GM18873 (cell line): ENCODE measurements around the gene HS3ST5.

Source experiments
- ATAC-seq: cut with Tn5 transposase; IDR thresholded peaks from one replicate; pipeline ENCODE4 v1.9.1; 2021; ENCODE audit warnings: mild to moderate bottlenecking, moderate library complexity, moderate number of reproducible peaks; ENCODE audit not compliant: unreplicated experiment, low FRiP score

The HS3ST5 gene, protein sequence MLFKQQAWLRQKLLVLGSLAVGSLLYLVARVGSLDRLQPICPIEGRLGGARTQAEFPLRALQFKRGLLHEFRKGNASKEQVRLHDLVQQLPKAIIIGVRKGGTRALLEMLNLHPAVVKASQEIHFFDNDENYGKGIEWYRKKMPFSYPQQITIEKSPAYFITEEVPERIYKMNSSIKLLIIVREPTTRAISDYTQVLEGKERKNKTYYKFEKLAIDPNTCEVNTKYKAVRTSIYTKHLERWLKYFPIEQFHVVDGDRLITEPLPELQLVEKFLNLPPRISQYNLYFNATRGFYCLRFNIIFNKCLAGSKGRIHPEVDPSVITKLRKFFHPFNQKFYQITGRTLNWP

GRCh38 chr6:114342826-114343781 is at the start of gene HS3ST5:
TSS of gene HS3ST5 (minus strand) at chr6:114343023. CDS start at chr6:114062845, 280,178 bp downstream.
- ATAC-seq = no peak

- ATAC-seq = no peak
Measured at GRCh38 chr6:114390176-114390575, 47.4 kb upstream of the HS3ST5 start.

DNA sequence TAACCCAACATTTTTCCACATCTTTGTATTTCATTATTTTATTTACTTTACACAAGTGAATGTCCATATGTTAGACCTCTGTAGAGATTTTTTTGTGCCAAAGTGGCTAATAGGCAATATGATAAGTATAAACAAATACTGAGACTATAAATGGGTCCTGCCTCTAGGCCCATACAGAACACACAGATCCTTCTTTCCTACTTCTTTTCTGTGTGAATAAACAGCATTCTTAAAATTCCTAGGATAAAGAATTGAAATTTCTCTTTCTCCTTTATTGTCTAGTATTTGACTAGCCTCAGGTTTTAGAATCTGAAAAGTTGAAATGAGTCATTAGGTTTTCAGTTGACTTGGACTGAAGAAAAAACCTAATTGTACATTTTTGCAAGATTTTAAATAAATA is 46.3 kb upstream of the HS3ST5 start:
- no peak for ATAC-seq

DNA sequence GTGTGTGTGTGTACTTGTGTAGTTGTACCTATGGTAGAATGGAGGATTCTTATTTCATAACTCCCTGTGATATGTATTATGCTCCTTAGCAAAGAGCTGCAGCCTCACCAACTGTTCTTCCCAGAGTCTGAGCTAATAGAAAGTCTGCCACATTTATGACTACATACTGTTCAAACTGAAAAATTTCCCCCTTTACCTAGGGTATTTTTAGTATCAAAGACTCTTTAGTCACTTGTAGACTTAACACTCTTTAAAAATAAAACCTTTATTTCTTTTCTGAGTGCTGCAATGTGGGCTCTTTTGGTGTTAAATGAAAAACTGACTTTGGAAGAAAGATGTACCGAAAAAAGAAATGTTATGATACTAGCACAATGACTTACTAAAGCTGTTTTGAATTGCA is 39.6 kb upstream of the HS3ST5 start:
- ATAC-seq = no peak

DNA sequence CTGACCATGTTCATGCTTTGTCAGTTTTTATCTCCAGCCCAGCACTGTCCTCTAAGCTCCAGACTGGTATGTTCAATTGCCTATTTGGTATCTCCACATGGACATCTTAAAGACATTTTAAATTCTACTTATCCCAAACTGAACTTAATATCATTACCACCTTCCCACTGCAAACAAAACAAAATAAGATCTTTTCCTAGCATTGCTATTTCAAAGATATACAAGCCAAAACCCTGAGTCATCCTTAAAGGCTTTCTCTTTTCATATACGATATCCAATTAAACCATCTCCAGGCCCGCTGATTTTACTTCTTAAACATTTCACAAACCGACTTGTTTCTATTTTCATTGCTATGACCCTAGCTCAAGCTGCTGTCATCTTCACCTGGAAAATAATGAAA is 35.1 kb upstream of the HS3ST5 start:
- no peak for ATAC-seq

- no peak for ATAC-seq
Measured at GRCh38 chr6:114376611-114377175, 33.9 kb upstream of the HS3ST5 start.

DNA sequence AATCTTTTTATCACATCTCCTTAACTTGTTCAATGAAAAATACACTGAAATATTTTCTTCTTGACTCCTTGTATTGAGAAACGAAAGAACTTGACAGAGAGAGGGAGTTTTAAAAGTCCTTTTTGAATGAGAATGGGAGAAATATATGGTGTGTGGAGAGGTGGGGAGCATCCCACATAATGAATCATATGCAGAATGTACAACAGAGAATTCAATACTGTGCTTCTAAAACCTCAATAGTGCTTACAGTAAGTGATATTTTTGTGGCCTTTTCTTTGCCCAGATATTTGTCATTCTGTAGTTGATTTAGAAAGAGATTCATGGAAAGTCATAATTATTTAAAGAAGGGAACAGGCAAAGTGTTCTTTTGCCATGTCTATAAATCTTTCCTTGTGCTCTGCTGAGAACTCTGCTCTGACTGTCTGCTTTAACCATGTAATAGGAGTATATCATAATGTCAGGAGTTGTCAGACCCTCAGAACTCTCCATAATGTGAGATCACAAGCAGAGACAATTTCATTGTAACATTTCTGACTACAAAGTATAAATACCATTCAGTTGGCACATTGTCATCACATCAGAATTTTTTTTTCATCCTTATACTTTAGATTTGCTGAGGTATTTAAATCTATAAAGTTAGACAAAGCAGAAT is 32.8 kb upstream of the HS3ST5 start:
- no peak for ATAC-seq

GRCh38 chr6:114367315-114367961 is 24.6 kb upstream of the HS3ST5 start:
- ATAC-seq = no peak

DNA sequence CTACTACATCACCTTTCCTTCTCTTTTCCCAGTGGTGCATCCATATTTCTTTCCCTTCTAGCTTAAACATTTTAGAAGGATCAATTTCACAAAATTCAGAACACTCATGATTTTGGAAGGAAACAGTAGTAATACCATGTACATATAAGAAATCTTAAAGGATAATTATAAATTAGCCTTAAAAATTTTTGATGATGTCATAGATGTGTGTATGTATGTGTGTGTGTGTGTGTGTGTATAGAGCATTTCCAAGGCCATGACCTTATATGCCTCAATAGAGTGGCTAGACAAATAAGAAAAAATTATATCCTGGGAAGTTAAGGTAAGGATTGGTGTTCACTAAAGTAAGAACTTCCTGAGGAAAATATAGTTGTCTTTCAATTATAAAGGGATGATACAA is 24.1 kb upstream of the HS3ST5 start:
- ATAC-seq = no peak

GRCh38 chr6:114364301-114364700 is 21.5 kb upstream of the HS3ST5 start:
- no peak for ATAC-seq

DNA sequence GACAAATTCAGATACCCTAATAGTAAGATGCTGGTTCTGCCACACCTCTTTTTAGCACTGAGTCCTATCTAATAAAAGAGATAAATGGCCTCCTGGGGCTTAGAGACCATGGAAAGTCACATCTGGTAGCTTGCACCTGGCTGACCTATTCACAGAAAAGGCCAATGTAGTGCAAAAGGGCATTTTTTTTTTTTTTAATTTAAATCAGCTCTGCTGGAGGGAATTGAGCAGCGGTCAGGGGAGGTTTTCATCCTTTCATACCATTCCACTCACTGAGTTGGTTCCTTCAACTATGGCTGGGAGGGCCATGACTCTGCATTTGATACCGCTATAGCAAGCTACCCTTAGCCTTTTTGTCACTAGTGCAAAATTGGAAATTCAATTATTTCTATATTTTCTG is 20.1 kb upstream of the HS3ST5 start:
- no peak for ATAC-seq

DNA sequence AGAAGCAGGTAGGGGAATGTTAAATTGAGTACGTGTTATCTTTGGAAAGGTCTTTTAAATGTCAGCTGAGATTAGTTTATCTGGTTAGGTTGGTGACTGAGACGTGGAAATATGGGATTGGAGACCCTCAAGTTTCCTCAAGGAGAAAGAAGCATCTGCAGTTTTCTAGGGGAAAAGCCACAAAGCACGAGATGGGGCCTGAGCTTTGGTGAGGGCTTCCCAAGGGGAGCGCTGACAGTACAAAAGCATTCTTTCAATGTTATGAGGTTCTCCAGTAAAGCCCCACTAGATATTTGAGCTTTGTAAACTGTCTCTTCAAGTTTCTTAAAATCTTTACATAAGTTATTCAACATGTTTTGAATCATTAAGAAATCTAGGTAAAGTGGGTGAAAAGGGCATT is 19.6 kb upstream of the HS3ST5 start:
- no peak for ATAC-seq

DNA sequence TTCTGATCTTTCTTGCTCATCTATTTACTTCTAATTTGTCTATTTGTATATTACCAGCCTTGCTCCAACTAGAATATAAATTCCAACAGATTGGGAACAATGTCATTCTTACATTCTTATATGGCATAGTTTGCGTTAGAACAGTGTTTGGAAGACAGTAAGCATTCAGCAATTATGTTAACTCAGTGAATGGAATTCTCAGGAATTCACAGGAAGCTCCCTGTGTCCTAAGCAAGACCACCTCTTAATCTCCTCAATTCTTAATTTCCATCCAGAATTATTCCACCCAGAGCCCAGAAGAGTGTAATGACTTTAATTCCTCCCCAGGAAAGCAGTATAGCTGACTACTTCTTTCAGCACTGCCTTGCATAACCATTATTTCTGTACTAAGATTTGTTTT is 18.2 kb upstream of the HS3ST5 start:
- ATAC-seq = no peak

- ATAC-seq = no peak
Measured at GRCh38 chr6:114355300-114355699, 12.5 kb upstream of the HS3ST5 start.

- ATAC-seq = no peak
Measured at GRCh38 chr6:114354482-114354881, 11.7 kb upstream of the HS3ST5 start.

DNA sequence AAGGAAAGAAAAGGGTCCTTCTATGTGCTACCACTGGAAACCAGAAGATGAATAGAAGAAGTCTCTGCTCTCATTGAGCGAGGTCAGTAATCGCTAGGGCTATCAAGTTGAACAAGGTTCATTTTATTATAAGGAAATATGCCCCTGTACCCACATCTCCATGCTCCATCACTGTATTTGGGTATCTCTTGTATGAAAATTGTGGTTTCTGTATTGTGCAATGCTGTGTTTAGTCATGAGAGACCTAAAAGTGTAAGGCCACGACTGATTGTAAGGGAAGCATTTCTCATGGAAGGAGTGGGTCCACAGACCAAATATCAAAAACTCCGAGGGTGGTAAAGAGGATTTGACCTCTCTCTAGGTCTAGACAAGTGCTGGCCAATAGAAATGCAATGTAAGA is 3.6 kb upstream of the HS3ST5 start:
- ATAC-seq = no peak

DNA sequence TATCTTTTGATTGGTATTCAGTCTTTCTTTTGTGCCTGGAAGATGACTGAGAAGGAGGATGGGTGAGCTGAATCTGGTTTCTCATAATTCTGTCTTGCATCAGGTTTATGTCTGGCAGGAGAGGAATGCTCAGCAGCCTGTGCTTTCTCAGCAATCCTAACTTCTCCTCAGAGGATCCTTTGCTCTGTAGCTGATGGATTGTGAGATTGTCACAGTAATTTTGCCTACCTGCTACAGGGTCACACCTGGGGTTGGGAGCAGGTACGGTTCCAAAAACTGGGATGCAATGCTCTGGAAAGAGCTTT is 2.1 kb upstream of the HS3ST5 start:
- no peak for ATAC-seq

DNA sequence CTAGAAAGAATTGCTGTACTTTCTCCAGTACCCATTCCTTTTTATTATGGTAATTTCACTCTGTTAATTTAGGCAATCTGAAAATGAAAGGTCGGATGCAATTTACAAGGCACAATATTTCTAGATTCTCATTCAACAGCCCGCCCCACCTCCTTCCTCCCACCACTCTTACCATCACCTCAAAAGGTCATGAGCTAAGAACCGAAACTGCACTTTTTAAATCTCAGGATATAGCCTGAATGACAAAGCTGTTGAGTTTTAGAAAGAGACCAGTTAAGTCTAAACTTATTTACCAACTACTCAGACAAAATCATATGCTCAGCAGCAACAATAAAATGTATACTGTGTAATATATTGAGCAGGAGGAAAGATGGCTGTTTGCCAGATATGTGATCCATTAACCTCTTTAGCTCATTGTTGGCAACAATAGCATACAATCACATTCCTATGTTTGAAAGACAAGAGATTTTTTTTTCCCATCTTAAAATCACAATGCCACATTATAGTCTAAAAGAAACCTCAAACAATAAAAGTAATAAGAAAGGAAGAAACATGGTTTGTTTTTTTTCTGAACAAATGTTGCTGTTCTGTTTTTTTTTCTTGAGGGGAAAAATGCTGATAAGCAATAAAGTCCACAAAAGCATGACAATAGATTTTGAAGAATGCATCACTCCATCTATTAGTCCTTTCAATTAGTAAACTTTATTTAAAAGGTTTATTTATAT is 1.6 kb upstream of the HS3ST5 start:
- no peak for ATAC-seq

- no peak for ATAC-seq
Measured at GRCh38 chr6:114343782-114344144, 940 bp upstream of the HS3ST5 start.
